ENCODE measurements around the gene FKBP15. TPM values are rescaled to one million over a fixed set of nuclear protein-coding genes. Genes with fewer than 3 reads are reported as not detected.
"Not testable (repeated sequence)": the region's sequence is repeated elsewhere in the genome, so short reads cannot be mapped to it uniquely, and the experiment has no call there.

The FKBP15 gene
- total RNA-seq, 1 experiment from 2014 or later, result 26.3 TPM

- H3K27ac ChIP-seq, result no peak overlapping the region
- no peaks in the 10 kb centered on the region for H3K27me3 ChIP-seq
- 0 out of 2 replicates have a peak, but pooled peaks cover 2% of the 10 kb centered on the region for H3K4me1 ChIP-seq
- H3K9me3 ChIP-seq (replicated peaks), result peaks cover 3% of the 10 kb centered on the region; the same call in 1 of the 2 replicates
- peaks cover 5% of the 10 kb centered on the region; the same call in 1 of the 2 replicates for H3K36me3 ChIP-seq
- no peak overlapping the region for H3K4me3 ChIP-seq
- DNase-seq, result no peak
Measured at GRCh38 chr9:113247640-113248039, 26.6 kb upstream of the FKBP15 start.

GRCh38 chr9:113246928-113247327 is 25.9 kb upstream of the FKBP15 start:
- Histone ChIP-seq H3K4me3 (no peak overlapping the region), H3K36me3 (peaks cover 5% of the 10 kb centered on the region; the same call in 1 of the 2 replicates), H3K27ac (no peak overlapping the region), H3K9me3 (replicated peaks) (peaks cover 3% of the 10 kb centered on the region; the same call in 1 of the 2 replicates), H3K4me1 (0 out of 2 replicates have a peak, but pooled peaks cover 2% of the 10 kb centered on the region), H3K27me3 (no peaks in the 10 kb centered on the region)
- no peak for DNase-seq

- Histone ChIP-seq H3K9me3 (replicated peaks) (peaks cover 3% of the 10 kb centered on the region; the same call in 1 of the 2 replicates), H3K4me3 (no peak overlapping the region), H3K36me3 (peaks cover 5% of the 10 kb centered on the region; the same call in 1 of the 2 replicates), H3K27me3 (no peaks in the 10 kb centered on the region), H3K27ac (no peak overlapping the region), H3K4me1 (no peaks in the 10 kb centered on the region)
- DNase-seq, result no peak
Measured at GRCh38 chr9:113245894-113246293, 24.8 kb upstream of the FKBP15 start.

GRCh38 chr9:113244556-113244955 is 23.5 kb upstream of the FKBP15 start:
- Histone ChIP-seq H3K9me3 (replicated peaks) (peaks cover 3% of the 10 kb centered on the region; the same call in 1 of the 2 replicates), H3K4me3 (no peak overlapping the region), H3K36me3 (peaks cover 3% of the 10 kb centered on the region; the same call in 1 of the 2 replicates), H3K4me1 (no peaks in the 10 kb centered on the region), H3K27me3 (no peaks in the 10 kb centered on the region), H3K27ac (no peak overlapping the region)
- DNase-seq, result no peak

- H3K9me3 ChIP-seq (replicated peaks), result no peaks in the 10 kb centered on the region
- DNase-seq, result no peak
- no peak overlapping the region for H3K27ac ChIP-seq
- H3K4me1 ChIP-seq, result no peaks in the 10 kb centered on the region
- H3K36me3 ChIP-seq, result no peaks in the 10 kb centered on the region
- no peaks in the 10 kb centered on the region for H3K27me3 ChIP-seq
- no peak overlapping the region for H3K4me3 ChIP-seq
Measured at GRCh38 chr9:113241161-113241560, 20.1 kb upstream of the FKBP15 start.

GRCh38 chr9:113238859-113239232 is 17.8 kb upstream of the FKBP15 start:
- no peaks in the 10 kb centered on the region for H3K36me3 ChIP-seq
- no peak overlapping the region for H3K27ac ChIP-seq
- H3K4me1 ChIP-seq, result no peaks in the 10 kb centered on the region
- no peak for DNase-seq
- no peaks in the 10 kb centered on the region for H3K9me3 ChIP-seq (replicated peaks)
- no peak overlapping the region for H3K4me3 ChIP-seq
- H3K27me3 ChIP-seq, result no peaks in the 10 kb centered on the region

- DNase-seq, result no peak
- H3K27me3 ChIP-seq, result no peaks in the 10 kb centered on the region
- no peak overlapping the region for H3K27ac ChIP-seq
- no peaks in the 10 kb centered on the region for H3K9me3 ChIP-seq (replicated peaks)
- H3K4me3 ChIP-seq, result no peak overlapping the region
- no peaks in the 10 kb centered on the region for H3K36me3 ChIP-seq
- H3K4me1 ChIP-seq, result no peaks in the 10 kb centered on the region
Measured at GRCh38 chr9:113238202-113238858, 17.3 kb upstream of the FKBP15 start.

- DNase-seq, result no peak
- no peaks in the 10 kb centered on the region for H3K36me3 ChIP-seq
- H3K4me1 ChIP-seq, result no peaks in the 10 kb centered on the region
- H3K27me3 ChIP-seq, result no peaks in the 10 kb centered on the region
- no peak overlapping the region for H3K27ac ChIP-seq
- no peaks in the 10 kb centered on the region for H3K9me3 ChIP-seq (replicated peaks)
- H3K4me3 ChIP-seq, result no peak overlapping the region
Measured at GRCh38 chr9:113237026-113237425, 15.9 kb upstream of the FKBP15 start.

GRCh38 chr9:113235701-113236255 is 14.7 kb upstream of the FKBP15 start:
- H3K9me3 ChIP-seq (replicated peaks); H3K27me3 ChIP-seq; H3K4me1 ChIP-seq; H3K36me3 ChIP-seq; H3K4me3 ChIP-seq; H3K27ac ChIP-seq; DNase-seq: not testable (repeated sequence)

GRCh38 chr9:113231701-113232100 is 10.6 kb upstream of the FKBP15 start:
- no peaks in the 10 kb centered on the region for H3K9me3 ChIP-seq (replicated peaks)

GRCh38 chr9:113228130-113228665 is 7.1 kb upstream of the FKBP15 start:
- no peak for DNase-seq
- Histone ChIP-seq H3K9me3 (replicated peaks) (no peaks in the 10 kb centered on the region), H3K27me3 (no peaks in the 10 kb centered on the region), H3K36me3 (peaks cover 8% of the 10 kb centered on the region), H3K4me1 (no peaks in the 10 kb centered on the region), H3K4me3 (no peak overlapping the region), H3K27ac (no peak overlapping the region)

More at GRCh38 chr9:113231701-113232100, 10.6 kb upstream of the FKBP15 start:
- Histone ChIP-seq H3K4me1 (no peaks in the 10 kb centered on the region), H3K36me3 (no peaks in the 10 kb centered on the region; the same call in none of the 2 replicates), H3K27ac (no peak overlapping the region), H3K4me3 (no peak overlapping the region), H3K27me3 (no peaks in the 10 kb centered on the region)
- DNase-seq, result no peak

GRCh38 chr9:113227436-113227835 is 6.4 kb upstream of the FKBP15 start:
- H3K27me3 ChIP-seq, result no peaks in the 10 kb centered on the region

GRCh38 chr9:113223963-113224362 is 2.9 kb upstream of the FKBP15 start:
- Histone ChIP-seq H3K27me3 (no peaks in the 10 kb centered on the region), H3K36me3 (peaks cover 10% of the 10 kb centered on the region), H3K4me3 (no peak overlapping the region), H3K27ac (no peak overlapping the region), H3K4me1 (peaks cover 9% of the 10 kb centered on the region), H3K9me3 (replicated peaks) (no peaks in the 10 kb centered on the region)
- no peak for DNase-seq

More at GRCh38 chr9:113227436-113227835, 6.4 kb upstream of the FKBP15 start:
- no peak for DNase-seq
- H3K9me3 ChIP-seq (replicated peaks), result no peaks in the 10 kb centered on the region
- peaks cover 8% of the 10 kb centered on the region for H3K36me3 ChIP-seq
- H3K4me3 ChIP-seq, result no peak overlapping the region
- no peaks in the 10 kb centered on the region for H3K4me1 ChIP-seq
- H3K27ac ChIP-seq, result no peak overlapping the region

- no peak for DNase-seq
- H3K27ac ChIP-seq, result no peak overlapping the region
Measured at GRCh38 chr9:113222482-113222841, 1.4 kb upstream of the FKBP15 start.

GRCh38 chr9:113221800-113222481 is 864 bp upstream of the FKBP15 start:
- peaks cover 9% of the 10 kb centered on the region for H3K4me1 ChIP-seq
- DNase-seq, result no peak
- peaks cover 11% of the 10 kb centered on the region for H3K36me3 ChIP-seq
- H3K9me3 ChIP-seq (replicated peaks), result no peaks in the 10 kb centered on the region
- peak overlapping the region; percentile 62; the same call in 1 of the 2 replicates for H3K27ac ChIP-seq
- H3K27me3 ChIP-seq, result no peaks in the 10 kb centered on the region
- peak overlapping the region; percentile 94 for H3K4me3 ChIP-seq

More at GRCh38 chr9:113222482-113222841, 1.4 kb upstream of the FKBP15 start:
- no peaks in the 10 kb centered on the region for H3K9me3 ChIP-seq (replicated peaks)
- peaks cover 9% of the 10 kb centered on the region for H3K4me1 ChIP-seq
- peak overlapping the region; percentile 94 for H3K4me3 ChIP-seq
- H3K27me3 ChIP-seq, result no peaks in the 10 kb centered on the region
- H3K36me3 ChIP-seq, result peaks cover 11% of the 10 kb centered on the region

Measured in SJCRH30 (cell line).